Brain microvascular endothelial cell (primary cell): ENCODE results near the gene FBN2.
"Not testable (repeated sequence)": the region's sequence is repeated elsewhere in the genome, so short reads cannot be mapped to it uniquely, and the experiment has no call there.

ENCODE experiments used
- DNase-seq: peaks from one replicate; pipeline ENCODE4 v3.0.0-alpha.2; 2020
- H3K27ac ChIP-seq: fragments of 250-450 bp; sonication (Bioruptor Pico); 2 replicates; pipeline ENCODE4 v1.5.1; 2020; ENCODE audit warnings: mild to moderate bottlenecking, moderate library complexity
- H3K27me3 ChIP-seq: fragments of 250-450 bp; sonication (Bioruptor Pico); replicated peaks from 2 replicates; pipeline ENCODE4 v1.5.1; 2020; ENCODE audit warnings: mild to moderate bottlenecking
- H3K36me3 ChIP-seq: fragments of 250-450 bp; sonication (Bioruptor Pico); replicated peaks from 2 replicates; pipeline ENCODE4 v1.5.1; 2020; ENCODE audit warnings: mild to moderate bottlenecking
- H3K4me3 ChIP-seq: 2 replicates; pipeline ENCODE4 v1.5.1; 2011; ENCODE audit warnings: low read depth, mild to moderate bottlenecking, control low read depth, low read length, moderate library complexity
- CTCF ChIP-seq: IDR thresholded peaks from 2 replicates; pipeline ENCODE4 v1.5.1; 2011; ENCODE audit warnings: low read depth, mild to moderate bottlenecking, moderate library complexity, low read length, control low read depth, inconsistent platforms; ENCODE audit errors: missing control alignments
- in situ Hi-C: cut with HindIII; loops from 2 replicates; pipeline ENCODE4 v1.10.0; 2017; ENCODE audit warnings: low sequenced_read_pairs, low pct_ligation_motif_present

The FBN2 gene

GRCh38 chr5:128519827-128520226, 18.2 kb downstream of the FBN2 start:
- no peak for DNase-seq
- H3K27me3 ChIP-seq, result no peaks in the 10 kb centered on the region
- TF ChIP-seq CTCF, result no peak
- no peak overlapping the region for H3K27ac ChIP-seq
- no peak overlapping the region for H3K4me3 ChIP-seq
- in situ Hi-C loops, result no loop called here
- H3K36me3 ChIP-seq, result peaks cover 13% of the 10 kb centered on the region

GRCh38 chr5:128516978-128517377, 21.1 kb downstream of the FBN2 start:
- TF ChIP-seq CTCF, result no peak
- Histone ChIP-seq H3K27me3 (no peaks in the 10 kb centered on the region), H3K4me3 (no peak overlapping the region), H3K27ac (no peak overlapping the region), H3K36me3 (peaks cover 10% of the 10 kb centered on the region)
- in situ Hi-C loops, result no loop called here
- no peak for DNase-seq

- no peak for TF ChIP-seq CTCF
- Histone ChIP-seq H3K36me3 (peaks cover 11% of the 10 kb centered on the region), H3K27me3 (no peaks in the 10 kb centered on the region), H3K27ac (no peak overlapping the region), H3K4me3 (no peak overlapping the region)
- DNase-seq, result no peak
- in situ Hi-C loops, result no loop called here
Measured at GRCh38 chr5:128513806-128514205, 24.2 kb downstream of the FBN2 start.

GRCh38 chr5:128512894-128513293, 25.2 kb downstream of the FBN2 start:
- Histone ChIP-seq H3K36me3 (peaks cover 5% of the 10 kb centered on the region), H3K27ac (no peak overlapping the region), H3K4me3 (no peak overlapping the region), H3K27me3 (no peaks in the 10 kb centered on the region)
- TF ChIP-seq CTCF, result no peak
- in situ Hi-C loops, result no loop called here
- DNase-seq, result no peak

GRCh38 chr5:128506643-128507042, 31.4 kb downstream of the FBN2 start:
- in situ Hi-C loops, result no loop called here
- Histone ChIP-seq H3K36me3 (peaks cover 6% of the 10 kb centered on the region), H3K27ac (no peak overlapping the region), H3K27me3 (no peaks in the 10 kb centered on the region), H3K4me3 (no peak overlapping the region)
- DNase-seq, result no peak
- TF ChIP-seq CTCF, result no peak

- H3K27me3 ChIP-seq, H3K4me3 ChIP-seq, DNase-seq, H3K36me3 ChIP-seq, H3K27ac ChIP-seq, in situ Hi-C loops: not testable (repeated sequence)
Measured at GRCh38 chr5:128503727-128504126, 34.3 kb downstream of the FBN2 start.
